GM18909 (cell line): Measurements from ENCODE around the gene MLH1.
A peak's percentile ranks its signal among the peaks of the same experiment; 100 is the strongest.
"Not testable (repeated sequence)": the region's sequence is repeated elsewhere in the genome, so short reads cannot be mapped to it uniquely, and the experiment has no call there.

Experiments
- ATAC-seq: cut with Tn5 transposase; IDR thresholded peaks from one replicate; pipeline ENCODE4 v1.9.1; 2021; ENCODE audit warnings: mild to moderate bottlenecking; ENCODE audit not compliant: unreplicated experiment, poor library complexity

The MLH1 gene

GRCh38 chr3:36993326-36994283 lies at the start of gene MLH1:
TSS of gene MLH1 (plus strand) at chr3:36993518. CDS start at chr3:36993548, 30 bp downstream.
- peak; percentile 93 for ATAC-seq

- ATAC-seq, result no peak
Measured at GRCh38 chr3:36943601-36944000, 49.7 kb upstream of the MLH1 start.

GRCh38 chr3:36944012-36944640 lies 49.2 kb upstream of the MLH1 start:
- peak; percentile 66 for ATAC-seq

- peak; percentile 75 for ATAC-seq
Measured at GRCh38 chr3:36944641-36945270, 48.6 kb upstream of the MLH1 start, which contains the start of gene TRANK1. TSS of gene TRANK1 (minus strand) at chr3:36945054. CDS start at chr3:36944809, 245 bp downstream.

- no peak for ATAC-seq
Measured at GRCh38 chr3:36945333-36945980, 47.9 kb upstream of the MLH1 start.

GRCh38 chr3:36947814-36948213 lies 45.5 kb upstream of the MLH1 start:
- ATAC-seq, result not testable (repeated sequence)

- no peak for ATAC-seq
Measured at GRCh38 chr3:36954452-36955134, 38.7 kb upstream of the MLH1 start.

GRCh38 chr3:36956155-36956554 lies 37.2 kb upstream of the MLH1 start:
- ATAC-seq, result no peak

GRCh38 chr3:36957063-36957462 lies 36.3 kb upstream of the MLH1 start:
- no peak for ATAC-seq

- ATAC-seq, result no peak
Measured at GRCh38 chr3:36957862-36958686, 35.2 kb upstream of the MLH1 start.

- ATAC-seq, result no peak
Measured at GRCh38 chr3:36959821-36960220, 33.5 kb upstream of the MLH1 start.

- ATAC-seq, result no peak
Measured at GRCh38 chr3:36960502-36960901, 32.8 kb upstream of the MLH1 start.

- ATAC-seq, result not testable (repeated sequence)
Measured at GRCh38 chr3:36963008-36963407, 30.3 kb upstream of the MLH1 start.

GRCh38 chr3:36964331-36964730 lies 29.0 kb upstream of the MLH1 start:
- ATAC-seq, result no peak

GRCh38 chr3:36964817-36965216 lies 28.5 kb upstream of the MLH1 start:
- ATAC-seq, result peak; percentile 75

GRCh38 chr3:36965440-36965839 lies 27.9 kb upstream of the MLH1 start:
- no peak for ATAC-seq

GRCh38 chr3:36969085-36969484 lies 24.2 kb upstream of the MLH1 start:
- no peak for ATAC-seq

GRCh38 chr3:36969540-36970432 lies 23.5 kb upstream of the MLH1 start:
- peak; percentile 100 for ATAC-seq
